ENCODE data around the gene PRDM2.

Gene PRDM2

GRCh38 chr1:13798120-13798519 lies 98.1 kb downstream of the PRDM2 start:
- no peak for DNase-seq (ENCODE audit: low read depth)
- TF ChIP-seq CTCF (conservative IDR thresholded peaks at IDR 0.05; ENCODE audit: low read length) = no peak
- no peak overlapping the region for H3K4me3 ChIP-seq (ENCODE audit: low read length)

GRCh38 chr1:13799502-13800283 lies 99.7 kb downstream of the PRDM2 start:
- TF ChIP-seq CTCF (conservative IDR thresholded peaks at IDR 0.05; ENCODE audit: low read length) = no peak
- H3K4me3 ChIP-seq (ENCODE audit: low read length) = no peak overlapping the region
- no peak for DNase-seq (ENCODE audit: low read depth)

GRCh38 chr1:13801232-13801631 lies 101.2 kb downstream of the PRDM2 start:
- TF ChIP-seq CTCF (conservative IDR thresholded peaks at IDR 0.05; ENCODE audit: low read length) = no peak
- no peak overlapping the region for H3K4me3 ChIP-seq (ENCODE audit: low read length)
- peak; percentile 39 for DNase-seq (ENCODE audit: low read depth)

GRCh38 chr1:13801655-13802486 lies 101.9 kb downstream of the PRDM2 start:
- no peak for TF ChIP-seq CTCF (conservative IDR thresholded peaks at IDR 0.05; ENCODE audit: low read length)
- DNase-seq (ENCODE audit: low read depth) = no peak
- no peak overlapping the region for H3K4me3 ChIP-seq (ENCODE audit: low read length)

- TF ChIP-seq CTCF (conservative IDR thresholded peaks at IDR 0.05; ENCODE audit: low read length) = no peak
- DNase-seq (ENCODE audit: low read depth) = no peak
- H3K4me3 ChIP-seq (ENCODE audit: low read length) = no peak overlapping the region
Measured at GRCh38 chr1:13802782-13803545, 103.0 kb downstream of the PRDM2 start.

- TF ChIP-seq CTCF (conservative IDR thresholded peaks at IDR 0.05; ENCODE audit: low read length) = no peak
Measured at GRCh38 chr1:13803546-13804239, 103.7 kb downstream of the PRDM2 start.

More at GRCh38 chr1:13803546-13804239, 103.7 kb downstream of the PRDM2 start:
- no peak for DNase-seq (ENCODE audit: low read depth)
- H3K4me3 ChIP-seq (ENCODE audit: low read length) = no peak overlapping the region

Measured in AG10803 (cell line).